HG02870 (cell line): ENCODE measurements around the gene GOLGA8S.
"Not testable (repeated sequence)": the region's sequence is repeated elsewhere in the genome, so short reads cannot be mapped to it uniquely, and the experiment has no call there.

Experiments
- ATAC-seq: cut with Tn5 transposase; IDR thresholded peaks from one replicate; pipeline ENCODE4 v1.9.1; 2021; ENCODE audit warnings: mild to moderate bottlenecking, moderate library complexity; ENCODE audit not compliant: unreplicated experiment

The GOLGA8S gene, protein sequence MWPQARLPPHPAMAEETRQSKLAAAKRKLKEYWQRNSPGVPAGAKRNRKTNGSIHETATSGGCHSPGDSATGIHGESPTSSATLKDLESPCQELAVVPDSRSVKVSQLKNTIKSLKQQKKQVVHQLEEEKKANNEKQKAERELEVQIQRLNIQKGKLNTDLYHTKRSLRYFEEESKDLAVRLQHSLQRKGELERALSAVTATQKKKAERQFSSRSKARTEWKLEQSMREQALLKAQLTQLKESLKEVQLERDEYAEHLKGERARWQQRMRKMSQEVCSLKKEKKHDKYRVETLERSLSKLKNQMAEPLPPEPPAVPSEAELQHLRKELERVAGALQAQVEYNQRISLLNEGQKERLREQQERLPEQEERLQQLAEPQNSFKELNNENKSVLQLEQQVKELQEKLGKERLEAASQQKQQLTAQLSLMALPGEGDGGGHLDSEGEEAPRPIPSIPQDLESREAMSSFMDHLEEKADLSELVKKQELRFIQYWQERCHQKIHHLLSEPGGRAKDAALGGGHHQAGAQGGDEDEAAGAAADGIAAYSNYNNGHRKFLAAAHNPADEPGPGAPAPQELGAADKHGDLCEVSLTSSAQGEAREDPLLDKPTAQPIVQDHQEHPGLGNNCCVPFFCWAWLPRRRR

DNA sequence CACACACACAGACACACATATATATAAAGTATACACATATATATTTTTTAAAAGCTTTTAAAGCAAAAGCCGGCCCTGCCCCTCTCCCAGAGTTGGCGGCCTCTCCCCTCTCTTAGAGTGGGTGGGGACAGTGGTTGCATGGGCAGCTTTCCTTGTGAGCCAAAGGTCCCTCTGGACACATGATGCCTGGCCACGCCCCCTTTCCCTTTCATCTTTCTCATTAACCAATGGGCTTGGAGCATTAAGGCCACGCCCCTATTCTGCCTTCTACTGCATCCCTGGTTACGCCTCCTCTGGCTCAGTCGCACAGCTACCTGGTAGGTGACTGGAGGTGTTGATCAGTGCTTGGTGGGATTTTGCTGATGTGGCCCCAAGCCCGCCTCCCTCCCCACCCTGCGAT lies at the start of gene GOLGA8S:
TSS of gene GOLGA8S (plus strand) at position 301 of the 400 bp plus-strand sequence. CDS start at position 363, 62 bp downstream.
- ATAC-seq: not testable (repeated sequence)

DNA sequence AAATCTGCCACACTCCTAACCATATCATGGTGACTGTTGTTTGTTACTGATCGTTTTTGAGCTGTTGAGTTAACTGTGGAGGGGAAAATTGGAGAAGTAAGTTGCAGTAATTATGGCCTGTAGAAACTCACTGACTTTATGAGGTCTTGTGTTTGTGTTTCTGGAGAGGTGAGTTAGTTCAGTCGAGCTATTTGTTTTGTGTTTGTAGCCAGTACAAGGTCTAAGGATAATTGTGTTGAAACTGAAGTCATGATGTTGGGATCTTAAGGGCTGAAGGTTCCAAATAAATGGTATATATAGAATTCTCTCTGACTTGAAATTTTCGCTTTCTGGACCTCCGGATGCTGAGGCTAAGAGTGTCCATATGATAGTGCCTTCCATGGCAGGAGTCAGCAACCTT lies 49.7 kb upstream of the GOLGA8S start:
- ATAC-seq: not testable (repeated sequence)

DNA sequence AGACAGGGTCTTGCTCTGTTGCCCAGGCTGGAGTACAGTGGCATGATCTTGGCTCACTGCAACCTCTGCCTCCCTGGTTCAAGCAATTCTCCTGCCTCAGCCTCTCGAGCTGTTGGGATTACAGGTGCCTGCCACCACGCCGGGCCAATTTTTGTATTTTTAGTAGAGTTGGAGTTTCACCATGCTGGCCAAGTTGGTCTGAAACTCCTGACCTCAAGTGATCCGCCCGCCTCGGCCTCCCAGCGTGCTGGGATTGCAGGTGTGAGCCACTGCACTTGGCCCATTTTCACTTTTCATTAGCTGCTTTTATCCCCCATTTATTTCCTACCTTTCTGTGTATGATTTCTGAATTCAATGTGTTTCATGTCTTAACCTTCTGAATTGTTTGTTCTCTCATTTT lies 48.6 kb upstream of the GOLGA8S start:
- not testable (repeated sequence) for ATAC-seq

- not testable (repeated sequence) for ATAC-seq
Measured at GRCh38 chr15:23311233-23311632, 43.3 kb upstream of the GOLGA8S start.

DNA sequence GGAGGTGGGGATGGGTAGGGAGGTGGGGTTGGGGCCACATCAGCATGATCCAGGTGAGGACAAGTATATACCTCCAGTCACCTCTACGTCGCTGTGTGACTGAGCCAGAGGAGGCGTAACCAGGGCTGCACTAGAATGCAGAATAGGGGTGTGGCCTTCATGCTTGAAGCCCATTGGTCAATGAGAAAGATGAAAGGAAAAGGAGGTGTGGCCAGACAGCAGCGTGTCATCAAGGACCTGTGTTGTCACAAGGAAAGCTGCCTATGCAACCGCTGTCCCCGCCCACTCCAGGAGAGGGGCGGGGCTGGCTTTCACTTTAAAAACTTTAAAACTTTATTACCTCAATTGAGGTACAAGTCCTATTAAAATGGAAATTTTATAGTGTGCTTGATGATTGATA lies 20.5 kb upstream of the GOLGA8S start, which contains the start of gene GOLGA6L26:
TSS of gene GOLGA6L26 (minus strand) at position 101 of the 400 bp plus-strand sequence. CDS start at position 40, 61 bp downstream.
- ATAC-seq: not testable (repeated sequence)

GRCh38 chr15:23362622-23363021 lies 8.1 kb downstream of the GOLGA8S start:
- ATAC-seq: not testable (repeated sequence)

DNA sequence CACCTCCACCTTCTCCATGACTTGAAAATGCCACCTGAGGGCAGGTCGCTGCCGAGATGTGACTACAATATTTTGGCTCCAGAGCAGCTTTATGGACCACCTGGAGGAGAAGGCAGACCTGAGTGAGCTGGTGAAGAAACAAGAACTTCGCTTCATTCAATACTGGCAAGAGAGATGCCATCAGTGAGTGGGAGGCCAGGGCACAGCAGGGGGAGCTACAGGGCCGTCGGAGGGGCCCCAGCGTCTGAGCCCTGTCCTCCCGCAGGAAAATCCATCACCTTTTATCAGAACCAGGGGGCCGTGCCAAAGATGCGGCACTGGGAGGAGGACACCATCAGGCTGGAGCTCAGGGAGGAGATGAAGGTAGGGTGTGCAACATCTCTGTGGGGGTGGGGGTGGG lies 9.7 kb downstream of the GOLGA8S start:
- ATAC-seq: not testable (repeated sequence)

DNA sequence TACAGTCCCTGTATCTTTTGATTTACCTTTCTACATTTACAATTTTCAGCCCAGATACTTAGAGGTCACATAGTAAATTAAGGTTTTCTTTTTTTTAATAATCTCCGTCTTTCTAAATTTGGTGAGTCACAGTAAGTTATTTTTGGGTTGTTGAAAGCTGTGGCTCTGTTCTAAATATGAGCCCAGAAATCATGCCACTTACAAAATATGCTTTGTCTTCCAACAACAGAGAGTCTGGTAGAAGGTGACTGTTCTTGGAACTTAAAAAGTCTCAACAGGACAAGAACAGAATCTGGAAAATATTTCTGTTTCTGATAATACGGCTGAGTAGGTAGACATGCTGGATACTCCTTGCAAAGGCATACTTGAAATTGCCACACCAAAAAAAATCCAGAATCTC lies 16.0 kb downstream of the GOLGA8S start:
- ATAC-seq: no peak

DNA sequence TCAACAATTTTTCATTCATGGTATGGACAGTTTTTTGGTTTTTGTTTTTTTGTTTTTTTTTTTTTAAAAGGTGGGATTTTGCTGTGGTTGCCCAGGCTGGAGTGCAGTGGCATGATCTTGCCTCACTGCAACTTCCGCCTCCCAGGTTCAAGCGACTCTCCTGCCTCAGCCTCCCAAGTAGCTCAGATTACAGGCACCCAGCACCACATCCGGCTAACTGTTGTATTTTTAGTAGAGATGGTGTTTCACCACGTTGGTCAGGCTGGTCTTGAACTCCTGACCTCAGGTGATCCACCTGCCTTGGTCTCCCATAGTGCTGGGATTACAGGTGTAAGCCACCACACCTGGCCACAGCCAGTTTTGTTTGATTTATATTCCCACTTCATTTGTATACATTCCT lies 16.6 kb downstream of the GOLGA8S start:
- ATAC-seq: not testable (repeated sequence)

- not testable (repeated sequence) for ATAC-seq
Measured at GRCh38 chr15:23371868-23372267, 17.3 kb downstream of the GOLGA8S start.

- no peak for ATAC-seq
Measured at GRCh38 chr15:23372284-23372683, 17.7 kb downstream of the GOLGA8S start.

GRCh38 chr15:23372891-23373600 lies 18.5 kb downstream of the GOLGA8S start:
- ATAC-seq: not testable (repeated sequence)

- not testable (repeated sequence) for ATAC-seq
Measured at GRCh38 chr15:23374226-23374625, 19.7 kb downstream of the GOLGA8S start.

DNA sequence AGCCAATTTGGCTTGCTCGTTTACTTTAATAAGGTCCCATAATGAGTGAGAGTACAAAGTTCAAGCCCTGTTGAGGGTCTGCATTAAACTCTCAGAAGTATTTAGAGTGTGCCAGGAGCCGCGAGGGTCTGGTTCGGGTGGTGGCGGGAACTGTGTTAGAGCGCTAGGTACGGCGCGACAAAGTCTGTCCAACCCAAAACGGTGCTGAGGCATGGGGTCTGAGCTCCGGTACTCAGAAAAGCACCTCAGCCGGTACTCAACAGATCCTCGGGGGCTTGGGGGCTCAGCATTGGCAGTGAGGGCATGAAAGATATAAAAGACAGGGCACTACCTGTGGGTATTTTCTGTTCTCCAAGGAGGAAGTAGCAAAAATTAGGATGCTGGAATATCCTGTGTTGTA lies 24.4 kb downstream of the GOLGA8S start:
- not testable (repeated sequence) for ATAC-seq

- ATAC-seq: not testable (repeated sequence)
Measured at GRCh38 chr15:23380700-23381099, 26.2 kb downstream of the GOLGA8S start.

DNA sequence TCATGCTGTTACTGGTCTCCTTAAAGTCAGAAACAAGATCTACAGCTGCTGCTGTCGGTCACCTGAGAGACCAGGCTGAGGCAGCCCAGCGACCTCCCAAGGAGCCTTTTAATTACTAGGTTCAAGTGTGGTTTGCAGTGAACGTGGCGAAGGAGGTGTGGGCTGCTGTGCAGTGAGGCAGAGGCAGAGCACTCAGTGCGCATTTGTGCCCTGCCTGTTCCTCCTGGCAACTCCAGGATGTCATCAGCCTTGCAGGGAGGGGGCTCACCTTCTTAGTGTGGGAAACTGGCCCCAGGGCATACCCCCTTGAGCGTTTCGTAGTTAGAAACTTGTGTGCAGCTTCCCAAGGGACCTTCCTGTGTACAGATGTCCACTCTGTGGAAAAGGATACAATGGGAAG lies 26.6 kb downstream of the GOLGA8S start:
- ATAC-seq: not testable (repeated sequence)

DNA sequence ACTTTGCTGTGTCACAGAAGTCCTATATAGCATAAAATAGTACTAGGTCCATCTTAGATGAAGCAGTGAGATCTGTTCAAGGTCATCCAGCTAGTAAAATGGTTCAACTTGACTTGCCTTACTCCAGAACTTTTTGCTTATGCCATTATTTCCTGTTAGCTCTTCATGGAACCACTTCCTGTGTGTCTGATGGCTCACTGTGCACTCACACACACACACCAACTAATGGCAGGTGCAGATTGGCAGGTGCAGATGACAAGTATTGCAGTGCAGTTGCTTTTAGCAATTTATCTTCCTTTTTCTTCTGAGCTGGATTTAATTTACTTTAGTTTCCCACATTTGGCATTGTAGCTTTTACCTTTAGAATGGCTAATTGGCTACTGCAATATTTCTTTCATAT lies 29.8 kb downstream of the GOLGA8S start:
- no peak for ATAC-seq

DNA sequence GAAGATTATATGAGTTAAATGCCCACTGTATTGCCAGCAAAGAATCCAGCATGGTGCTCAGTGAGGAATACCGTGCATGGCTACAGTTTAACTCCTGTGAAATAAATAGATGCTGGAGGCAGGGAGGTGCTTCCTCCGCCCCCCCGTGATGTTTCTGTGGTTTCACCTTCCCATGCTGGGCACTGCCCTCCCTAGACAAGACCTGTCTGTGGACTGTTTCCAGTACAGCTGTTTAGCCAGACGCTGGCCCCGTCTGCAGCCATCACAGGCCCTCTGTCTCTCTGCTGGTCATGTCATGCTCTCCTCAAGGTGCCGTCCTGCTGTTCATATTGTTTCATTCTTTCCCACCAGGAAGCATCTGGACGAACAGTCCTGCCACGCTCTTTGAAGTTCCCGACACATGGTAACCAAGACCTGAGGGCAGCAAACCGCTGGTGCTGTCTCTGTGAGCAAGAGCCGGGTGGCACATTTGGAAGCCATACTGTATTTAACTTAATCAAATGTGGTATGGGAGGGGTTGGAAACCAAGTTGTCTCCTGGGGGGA lies 31.4 kb downstream of the GOLGA8S start:
- no peak for ATAC-seq

- ATAC-seq: no peak
Measured at GRCh38 chr15:23387621-23388190, 33.2 kb downstream of the GOLGA8S start.

- no peak for ATAC-seq
Measured at GRCh38 chr15:23395030-23395692, 40.6 kb downstream of the GOLGA8S start.
